Ishikawa (cell line): ENCODE results near the gene PHLDA1.

Source experiments
- CEBPB ChIP-seq: IDR thresholded peaks from 2 replicates; pipeline ENCODE4 v1.6.1; 2012
- CREB1 ChIP-seq: IDR thresholded peaks from 2 replicates; pipeline ENCODE4 v1.6.1; 2012; ENCODE audit warnings: low read depth
- EGR1 ChIP-seq: IDR thresholded peaks from 2 replicates; pipeline ENCODE4 v1.6.1; 2012
- EP300 ChIP-seq: IDR thresholded peaks from 2 replicates; pipeline ENCODE4 v1.6.1; 2012; ENCODE audit warnings: borderline replicate concordance
- FOXM1 ChIP-seq: IDR thresholded peaks from 2 replicates; pipeline ENCODE4 v1.6.1; 2012; ENCODE audit warnings: low read depth, borderline replicate concordance
- NFIC ChIP-seq: IDR thresholded peaks from 2 replicates; pipeline ENCODE4 v1.6.1; 2012
- RAD21 ChIP-seq: IDR thresholded peaks from 2 replicates; pipeline ENCODE4 v1.6.1; 2012; ENCODE audit warnings: low read depth
- TAF1 ChIP-seq: IDR thresholded peaks from 2 replicates; pipeline ENCODE4 v1.6.1; 2012; ENCODE audit warnings: low read depth, mild to moderate bottlenecking
- TCF12 ChIP-seq: IDR thresholded peaks from 2 replicates; pipeline ENCODE4 v1.6.1; 2012; ENCODE audit warnings: low read depth
- TEAD4 ChIP-seq: IDR thresholded peaks from 2 replicates; pipeline ENCODE4 v1.6.1; 2012
- YY1 ChIP-seq: IDR thresholded peaks from 2 replicates; pipeline ENCODE4 v1.6.1; 2012; ENCODE audit warnings: low read depth
- ZBTB7A ChIP-seq: IDR thresholded peaks from 2 replicates; pipeline ENCODE4 v1.6.1; 2012; ENCODE audit warnings: low read depth
- TF ChIP-seq, protein P1 (sequence below): IDR thresholded peaks from 2 replicates; pipeline ENCODE4 v1.6.1; 2012
- TF ChIP-seq, protein P2 (sequence below): IDR thresholded peaks from 2 replicates; pipeline ENCODE4 v1.6.1; 2012
- TF ChIP-seq, protein P3 (sequence below): IDR thresholded peaks from 2 replicates; pipeline ENCODE4 v1.6.1; 2012; ENCODE audit warnings: low read depth, mild to moderate bottlenecking

The PHLDA1 gene

DNA sequence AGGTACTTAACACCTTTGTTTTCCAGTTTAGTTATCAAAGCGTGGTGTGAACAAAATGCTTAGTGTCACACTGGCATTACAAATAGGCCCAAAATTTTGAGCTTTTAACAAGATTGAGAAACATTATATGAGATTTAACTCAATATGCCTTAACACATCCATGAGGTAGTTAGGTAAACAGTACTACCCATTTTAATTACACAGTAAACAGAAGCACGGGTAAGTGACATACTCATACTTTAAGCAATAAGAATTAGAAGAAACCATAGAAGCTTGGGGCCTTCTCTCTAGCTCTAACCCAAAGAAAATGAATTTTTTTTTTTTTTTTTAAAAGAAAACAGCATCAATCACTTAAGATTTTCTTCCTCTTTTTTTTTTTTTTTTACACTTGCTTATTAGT lies 15.5 kb upstream of the PHLDA1 start:
- no peak for TF ChIP-seq TEAD4
- no peak for TF ChIP-seq ZBTB7A
- TF ChIP-seq, protein P1, sequence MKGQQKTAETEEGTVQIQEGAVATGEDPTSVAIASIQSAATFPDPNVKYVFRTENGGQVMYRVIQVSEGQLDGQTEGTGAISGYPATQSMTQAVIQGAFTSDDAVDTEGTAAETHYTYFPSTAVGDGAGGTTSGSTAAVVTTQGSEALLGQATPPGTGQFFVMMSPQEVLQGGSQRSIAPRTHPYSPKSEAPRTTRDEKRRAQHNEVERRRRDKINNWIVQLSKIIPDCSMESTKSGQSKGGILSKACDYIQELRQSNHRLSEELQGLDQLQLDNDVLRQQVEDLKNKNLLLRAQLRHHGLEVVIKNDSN: no peak
- TF ChIP-seq CEBPB: no peak
- TF ChIP-seq NFIC: no peak
- TF ChIP-seq RAD21: no peak

DNA sequence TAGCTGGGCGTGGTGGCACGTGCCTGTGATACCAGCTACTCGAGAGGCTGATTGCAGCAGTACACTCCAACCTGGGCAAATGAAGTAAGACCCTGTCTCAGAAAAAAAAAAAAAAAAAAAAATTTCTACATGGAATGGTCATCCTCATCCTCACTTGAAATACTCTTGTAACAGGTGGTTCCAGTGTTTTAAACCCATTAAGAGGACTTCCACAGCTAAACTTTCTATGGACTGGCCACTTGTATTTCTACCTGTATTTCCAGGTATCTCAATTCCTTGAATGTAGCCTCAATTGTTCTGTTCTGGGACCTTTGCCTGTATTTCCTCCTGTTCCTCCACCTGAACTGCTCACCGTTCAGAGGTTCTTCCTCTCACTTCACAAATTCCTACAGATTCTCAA lies 11.8 kb upstream of the PHLDA1 start:
- no peak for TF ChIP-seq NFIC
- TF ChIP-seq EP300: no peak
- TF ChIP-seq, protein P2, sequence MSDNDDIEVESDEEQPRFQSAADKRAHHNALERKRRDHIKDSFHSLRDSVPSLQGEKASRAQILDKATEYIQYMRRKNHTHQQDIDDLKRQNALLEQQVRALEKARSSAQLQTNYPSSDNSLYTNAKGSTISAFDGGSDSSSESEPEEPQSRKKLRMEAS: no peak
- TF ChIP-seq RAD21: no peak
- no peak for TF ChIP-seq TAF1
- TF ChIP-seq YY1: no peak
- no peak for TF ChIP-seq FOXM1
- no peak for TF ChIP-seq TCF12
- TF ChIP-seq EGR1: no peak
- no peak for TF ChIP-seq ZBTB7A
- TF ChIP-seq, protein P1: no peak
- TF ChIP-seq, protein P3, sequence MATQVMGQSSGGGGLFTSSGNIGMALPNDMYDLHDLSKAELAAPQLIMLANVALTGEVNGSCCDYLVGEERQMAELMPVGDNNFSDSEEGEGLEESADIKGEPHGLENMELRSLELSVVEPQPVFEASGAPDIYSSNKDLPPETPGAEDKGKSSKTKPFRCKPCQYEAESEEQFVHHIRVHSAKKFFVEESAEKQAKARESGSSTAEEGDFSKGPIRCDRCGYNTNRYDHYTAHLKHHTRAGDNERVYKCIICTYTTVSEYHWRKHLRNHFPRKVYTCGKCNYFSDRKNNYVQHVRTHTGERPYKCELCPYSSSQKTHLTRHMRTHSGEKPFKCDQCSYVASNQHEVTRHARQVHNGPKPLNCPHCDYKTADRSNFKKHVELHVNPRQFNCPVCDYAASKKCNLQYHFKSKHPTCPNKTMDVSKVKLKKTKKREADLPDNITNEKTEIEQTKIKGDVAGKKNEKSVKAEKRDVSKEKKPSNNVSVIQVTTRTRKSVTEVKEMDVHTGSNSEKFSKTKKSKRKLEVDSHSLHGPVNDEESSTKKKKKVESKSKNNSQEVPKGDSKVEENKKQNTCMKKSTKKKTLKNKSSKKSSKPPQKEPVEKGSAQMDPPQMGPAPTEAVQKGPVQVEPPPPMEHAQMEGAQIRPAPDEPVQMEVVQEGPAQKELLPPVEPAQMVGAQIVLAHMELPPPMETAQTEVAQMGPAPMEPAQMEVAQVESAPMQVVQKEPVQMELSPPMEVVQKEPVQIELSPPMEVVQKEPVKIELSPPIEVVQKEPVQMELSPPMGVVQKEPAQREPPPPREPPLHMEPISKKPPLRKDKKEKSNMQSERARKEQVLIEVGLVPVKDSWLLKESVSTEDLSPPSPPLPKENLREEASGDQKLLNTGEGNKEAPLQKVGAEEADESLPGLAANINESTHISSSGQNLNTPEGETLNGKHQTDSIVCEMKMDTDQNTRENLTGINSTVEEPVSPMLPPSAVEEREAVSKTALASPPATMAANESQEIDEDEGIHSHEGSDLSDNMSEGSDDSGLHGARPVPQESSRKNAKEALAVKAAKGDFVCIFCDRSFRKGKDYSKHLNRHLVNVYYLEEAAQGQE: no peak
- TF ChIP-seq TEAD4: no peak
- no peak for TF ChIP-seq CEBPB
- TF ChIP-seq CREB1: no peak

DNA sequence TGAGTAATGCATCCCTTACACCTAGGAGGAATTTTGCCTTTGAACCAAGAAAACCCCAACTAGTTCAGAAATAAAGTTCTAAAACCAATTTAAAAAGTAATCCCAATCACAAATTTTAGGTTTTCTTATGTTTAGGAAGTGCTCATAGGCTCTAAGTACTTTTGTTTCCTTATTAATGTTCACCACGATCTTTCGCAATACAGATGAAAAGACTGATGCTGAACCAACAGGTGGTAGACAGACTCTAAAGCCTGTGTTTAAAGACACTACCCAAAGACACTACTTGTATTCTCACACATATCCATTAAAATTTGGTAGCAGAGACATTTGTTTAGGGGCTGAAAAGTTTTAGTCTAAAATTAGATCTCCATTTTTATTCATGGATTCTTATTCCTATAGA lies 10.6 kb upstream of the PHLDA1 start:
- TF ChIP-seq CEBPB: peak; percentile 40; the same call in 1 of the 2 replicates
- TF ChIP-seq EGR1: no peak

DNA sequence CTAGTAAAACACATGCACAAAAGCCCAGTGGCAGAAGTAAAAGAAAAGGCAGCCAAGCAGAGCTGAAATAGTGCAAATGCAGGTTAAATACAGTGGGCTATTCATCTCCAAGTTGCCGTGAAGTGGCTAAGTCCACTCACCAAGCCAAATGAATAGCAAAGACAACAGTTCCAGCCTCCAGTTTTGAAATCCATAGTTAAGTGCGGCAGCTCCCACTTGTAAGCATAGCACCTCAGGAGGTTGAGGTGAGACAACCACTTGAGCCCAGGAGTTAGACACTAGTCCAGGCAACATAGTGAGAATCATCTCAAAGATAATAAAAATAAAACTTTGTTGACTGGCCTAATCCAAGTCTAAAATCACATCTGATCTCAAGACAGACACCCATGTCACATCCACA lies 9.8 kb upstream of the PHLDA1 start:
- TF ChIP-seq YY1 (no peak), ZBTB7A (no peak), TEAD4 (no peak), EGR1 (no peak), TCF12 (no peak), CREB1 (no peak), EP300 (no peak), NFIC (no peak), CEBPB (no peak), TAF1 (no peak), FOXM1 (no peak), RAD21 (no peak)
- TF ChIP-seq, protein P2: no peak
- TF ChIP-seq, protein P1: no peak
- TF ChIP-seq, protein P3: no peak

DNA sequence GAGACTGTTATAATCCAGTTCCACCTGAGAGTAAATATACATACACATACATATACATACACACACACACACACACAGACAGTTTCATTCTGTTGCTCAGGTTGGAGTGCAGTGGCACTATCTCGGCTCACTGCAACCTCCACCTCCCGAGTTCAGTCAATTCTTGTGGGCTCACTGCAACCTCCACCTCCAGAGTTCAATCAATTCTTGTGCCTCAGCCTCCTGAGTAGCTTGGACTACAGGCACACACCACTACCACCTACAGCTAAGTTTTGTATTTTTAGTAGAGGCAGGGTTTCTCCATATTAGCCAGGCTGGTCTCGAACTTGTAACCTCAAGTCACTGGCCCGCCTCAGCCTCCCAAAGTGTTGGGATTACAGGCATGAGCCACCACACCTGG lies 8.9 kb upstream of the PHLDA1 start:
- TF ChIP-seq TCF12 (no peak), EGR1 (no peak), CEBPB (no peak), FOXM1 (no peak), EP300 (no peak), TAF1 (no peak), RAD21 (no peak), NFIC (no peak), ZBTB7A (no peak), CREB1 (no peak), TEAD4 (no peak), YY1 (no peak)
- TF ChIP-seq, protein P3: no peak
- TF ChIP-seq, protein P1: no peak
- TF ChIP-seq, protein P2: no peak
